VCaP (cell line): ENCODE results near the gene SLC23A1.

Experiments used
- H3K27ac ChIP-seq: fragments of 450-650 bp; 2 replicates; pipeline ENCODE4 v1.5.1; 2017
- TF ChIP-seq, protein P1 (sequence below): fragments of 450-650 bp; conservative IDR thresholded peaks from 2 replicates; pipeline ENCODE4 v1.5.1; 2017; ENCODE audit warnings: mild to moderate bottlenecking, moderate library complexity

SLC23A1 gene

DNA sequence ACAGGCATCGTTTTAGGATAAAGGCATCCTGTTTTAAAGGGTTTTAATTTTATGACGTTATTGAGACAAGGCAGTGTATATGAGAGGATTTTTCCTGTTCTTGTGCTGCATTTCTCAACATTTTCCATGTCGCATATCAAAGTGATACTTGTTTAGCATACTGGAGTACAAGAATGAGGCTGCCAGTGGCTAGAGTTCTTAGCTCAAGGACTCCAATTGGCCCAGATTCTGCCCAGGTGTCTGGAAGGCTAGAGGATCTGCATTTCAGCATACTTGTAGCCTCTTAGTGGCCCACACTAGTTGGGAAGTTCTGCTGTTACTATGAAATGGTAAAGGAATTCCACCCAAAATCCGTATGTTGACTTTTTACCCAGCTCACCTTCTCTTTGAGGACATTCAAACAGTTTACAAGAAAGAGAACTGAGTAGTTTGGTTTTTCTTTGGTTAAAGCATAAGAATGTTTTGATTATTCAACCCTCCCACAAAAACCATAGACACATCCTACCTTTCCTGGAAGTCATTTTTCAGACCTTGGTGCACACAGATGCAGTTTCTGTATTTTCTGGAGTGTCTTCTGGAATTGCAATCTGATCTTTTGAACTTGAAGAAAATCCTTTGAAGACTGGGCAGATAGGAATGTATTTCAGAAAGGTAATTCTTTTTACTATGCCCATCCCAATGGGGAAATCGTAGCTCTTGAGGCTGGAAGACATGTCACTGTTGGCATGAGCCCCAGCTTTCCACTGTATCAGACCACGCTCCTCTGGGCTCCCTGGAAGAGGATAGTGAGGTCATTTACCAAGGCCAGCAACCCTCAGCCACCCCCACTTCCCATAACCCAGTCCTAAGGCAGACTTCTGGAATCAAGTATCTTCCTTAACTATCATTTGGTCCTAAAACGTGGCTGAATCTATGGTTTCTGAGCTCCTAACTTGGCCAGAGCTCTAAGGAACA lies 11.3 kb downstream of the SLC23A1 start:
- TF ChIP-seq, protein P1, sequence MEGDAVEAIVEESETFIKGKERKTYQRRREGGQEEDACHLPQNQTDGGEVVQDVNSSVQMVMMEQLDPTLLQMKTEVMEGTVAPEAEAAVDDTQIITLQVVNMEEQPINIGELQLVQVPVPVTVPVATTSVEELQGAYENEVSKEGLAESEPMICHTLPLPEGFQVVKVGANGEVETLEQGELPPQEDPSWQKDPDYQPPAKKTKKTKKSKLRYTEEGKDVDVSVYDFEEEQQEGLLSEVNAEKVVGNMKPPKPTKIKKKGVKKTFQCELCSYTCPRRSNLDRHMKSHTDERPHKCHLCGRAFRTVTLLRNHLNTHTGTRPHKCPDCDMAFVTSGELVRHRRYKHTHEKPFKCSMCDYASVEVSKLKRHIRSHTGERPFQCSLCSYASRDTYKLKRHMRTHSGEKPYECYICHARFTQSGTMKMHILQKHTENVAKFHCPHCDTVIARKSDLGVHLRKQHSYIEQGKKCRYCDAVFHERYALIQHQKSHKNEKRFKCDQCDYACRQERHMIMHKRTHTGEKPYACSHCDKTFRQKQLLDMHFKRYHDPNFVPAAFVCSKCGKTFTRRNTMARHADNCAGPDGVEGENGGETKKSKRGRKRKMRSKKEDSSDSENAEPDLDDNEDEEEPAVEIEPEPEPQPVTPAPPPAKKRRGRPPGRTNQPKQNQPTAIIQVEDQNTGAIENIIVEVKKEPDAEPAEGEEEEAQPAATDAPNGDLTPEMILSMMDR = no peak
- H3K27ac ChIP-seq = peak overlapping the region; percentile 88

DNA sequence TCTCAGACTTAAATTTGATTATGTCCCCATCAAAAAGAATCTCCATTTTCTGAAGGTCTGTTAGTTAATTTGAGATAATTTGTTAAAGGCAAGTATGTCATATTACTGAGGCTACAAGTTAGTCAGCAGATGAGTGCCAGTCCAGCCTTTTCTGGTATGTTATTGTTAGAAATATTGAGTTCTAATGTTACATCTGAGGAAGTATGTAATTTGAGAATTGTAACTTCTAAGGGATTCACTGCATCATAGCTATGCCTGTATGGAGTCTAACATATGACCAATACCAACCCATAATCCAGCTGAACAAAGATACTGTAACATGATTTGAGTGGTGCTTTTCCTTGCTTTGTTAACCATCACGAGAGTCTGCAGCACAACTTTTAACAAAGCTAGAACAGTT lies 13.9 kb downstream of the SLC23A1 start:
- H3K27ac ChIP-seq = no peak overlapping the region

DNA sequence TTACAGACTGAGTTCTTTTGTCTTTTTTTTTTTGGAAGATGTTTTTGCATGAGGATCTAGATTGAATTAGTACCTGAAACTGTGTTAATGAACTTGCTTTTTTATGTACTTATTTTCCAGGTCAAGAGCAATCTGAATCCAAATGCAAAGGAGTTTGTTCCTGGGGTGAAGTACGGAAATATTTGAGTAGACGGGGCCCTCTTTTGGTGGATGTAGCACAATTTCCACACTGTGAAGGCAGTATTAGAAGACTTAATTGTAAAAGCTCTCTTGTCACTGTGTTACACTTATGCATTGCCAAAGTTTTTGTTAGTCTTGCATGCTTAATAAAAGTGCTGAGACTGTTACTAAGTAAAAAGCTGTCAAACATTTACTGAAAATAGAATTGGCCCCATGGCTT lies 14.5 kb downstream of the SLC23A1 start:
- TF ChIP-seq, protein P1 = no peak
- no peak overlapping the region for H3K27ac ChIP-seq

More for the DNA sequence above, 13.9 kb downstream of the SLC23A1 start:
- TF ChIP-seq, protein P1 = no peak

DNA sequence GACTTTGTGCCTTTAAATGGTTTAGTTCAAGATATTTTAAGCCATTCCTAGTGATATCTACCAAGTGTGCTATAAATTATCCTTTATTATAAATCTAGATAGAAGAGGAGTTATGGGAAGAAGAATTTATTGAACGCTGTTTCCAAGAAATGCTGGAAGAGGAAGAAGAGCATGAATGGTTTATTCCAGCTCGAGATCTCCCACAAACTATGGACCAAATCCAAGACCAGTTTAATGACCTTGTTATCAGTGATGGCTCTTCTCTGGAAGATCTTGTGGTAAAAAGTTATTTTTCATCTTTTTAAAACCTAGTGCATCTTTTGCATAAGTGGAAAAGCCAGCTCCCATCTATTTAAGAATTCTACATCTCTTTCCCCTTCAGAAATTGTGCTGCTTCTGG lies 18.6 kb downstream of the SLC23A1 start:
- TF ChIP-seq, protein P1 = no peak
- no peak overlapping the region for H3K27ac ChIP-seq

DNA sequence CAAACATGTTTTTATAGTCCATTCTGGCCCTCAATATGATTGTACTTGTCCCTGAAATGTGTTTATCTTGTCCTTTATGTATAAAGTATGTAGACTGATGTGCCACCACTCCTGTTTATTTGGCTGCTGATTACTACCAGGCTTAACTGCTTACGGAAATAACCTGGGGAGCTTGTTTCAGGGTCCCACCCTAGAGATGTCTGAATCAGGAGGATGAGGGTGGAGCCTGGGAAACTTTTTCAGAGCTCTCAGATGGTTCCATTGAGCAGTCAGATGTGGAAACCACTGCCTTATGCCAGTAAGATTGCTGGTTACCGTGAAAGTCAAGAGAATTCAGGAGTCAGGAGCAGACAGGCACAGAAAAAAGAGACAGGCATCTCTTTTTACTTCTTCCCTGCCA lies 19.2 kb downstream of the SLC23A1 start:
- TF ChIP-seq, protein P1 = no peak
- no peak overlapping the region for H3K27ac ChIP-seq

DNA sequence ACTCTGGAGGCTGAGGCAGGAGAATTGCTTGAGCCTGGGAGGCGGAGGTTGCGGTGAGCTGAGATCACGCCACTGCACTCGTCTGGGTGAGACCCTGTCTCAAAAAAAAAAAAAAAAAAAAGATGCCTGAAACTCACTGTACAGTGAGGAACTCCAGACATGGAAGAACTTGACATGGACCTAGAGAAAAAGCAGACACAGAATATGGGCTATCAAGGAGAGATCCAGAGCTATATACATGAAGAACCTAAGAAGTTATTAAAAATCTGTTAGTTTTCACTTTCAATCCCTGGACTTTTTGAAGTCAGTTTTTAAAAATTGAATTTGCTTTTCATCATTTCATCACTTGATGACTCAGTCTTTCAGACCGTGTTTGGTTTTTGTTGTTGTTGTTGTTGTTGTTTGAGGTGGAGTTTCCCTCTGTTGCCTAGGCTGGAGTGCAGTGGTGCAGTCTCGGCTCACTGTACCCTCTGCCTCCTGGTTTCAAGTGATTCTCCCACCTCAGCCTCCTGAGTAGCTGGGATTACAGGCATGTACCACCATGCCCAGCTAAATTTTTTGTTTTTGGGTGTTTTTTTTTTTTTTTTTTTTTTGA lies 21.2 kb downstream of the SLC23A1 start:
- TF ChIP-seq, protein P1 = no peak
- no peak overlapping the region for H3K27ac ChIP-seq

DNA sequence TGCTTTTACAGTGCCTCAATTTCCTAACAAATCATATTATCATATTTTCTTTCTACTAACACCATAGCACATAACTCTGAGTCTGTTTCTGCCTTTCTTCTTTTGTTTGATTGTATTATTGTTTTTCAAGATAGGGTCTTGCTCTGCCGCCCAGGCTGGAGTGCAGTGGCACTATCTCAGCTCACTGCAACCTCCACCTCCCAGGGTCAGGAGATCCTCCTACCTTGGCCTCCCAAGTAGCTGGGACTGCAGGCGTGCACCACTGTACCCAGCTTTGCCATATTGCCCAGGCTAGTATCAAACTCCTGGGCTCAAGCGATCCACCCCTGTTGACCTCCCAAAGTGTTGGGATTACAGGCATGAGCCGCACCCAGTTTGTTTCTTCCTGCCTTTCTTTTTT lies 22.7 kb downstream of the SLC23A1 start:
- H3K27ac ChIP-seq = no peak overlapping the region
- TF ChIP-seq, protein P1 = no peak
